Lower leg skin (tissue), 3 donors: Measurements from ENCODE around the gene NLK.

Experiments
- CTCF ChIP-seq, 3 donors: fragments of 450-650 bp; IDR thresholded peaks; one replicate each; pipeline ENCODE4 v1.5.1; 2016; ENCODE audit warnings: antibody characterized with exemption in 3 of 3, mild to moderate bottlenecking in 3 of 3, moderate library complexity in 2 of 3
- POLR2A ChIP-seq, 2 donors: fragments of 450-650 bp; IDR thresholded peaks; one replicate each; pipeline ENCODE4 v1.6.1; 2016 to 2017; ENCODE audit warnings: antibody characterized with exemption in 2 of 2, mild to moderate bottlenecking in 1 of 2, moderate library complexity in 1 of 2

GRCh38 chr17:28136923-28137322 lies 94.4 kb downstream of the NLK start:
- TF ChIP-seq CTCF (IDR thresholded peaks at IDR 0.05) (no peak), POLR2A (IDR thresholded peaks at IDR 0.05) (no peak)
